Measurements from ENCODE around the gene TEP1.

DNA sequence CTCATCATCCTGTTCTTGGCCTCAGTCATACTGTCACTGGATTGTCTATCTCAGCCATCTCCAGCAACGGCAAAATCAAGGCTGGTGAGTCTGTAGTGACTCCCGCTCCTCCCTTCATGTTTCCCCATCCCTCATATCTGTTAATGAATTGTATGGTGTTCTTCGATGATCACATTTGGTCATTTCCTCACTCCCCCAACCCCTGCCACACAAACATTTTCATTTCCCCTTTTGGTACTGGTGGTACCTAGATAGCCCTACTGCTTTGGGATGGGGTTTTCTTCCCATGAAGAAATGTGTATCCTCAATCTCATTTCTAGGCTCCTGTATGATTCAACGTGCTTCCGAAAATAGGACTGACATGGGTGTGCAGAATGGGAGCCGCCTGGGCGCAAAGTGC lies 25.4 kb upstream of the TEP1 start:
- no peak for TF ChIP-seq POLR2A (IDR thresholded peaks at IDR 0.05)
- TF ChIP-seq, protein P1, sequence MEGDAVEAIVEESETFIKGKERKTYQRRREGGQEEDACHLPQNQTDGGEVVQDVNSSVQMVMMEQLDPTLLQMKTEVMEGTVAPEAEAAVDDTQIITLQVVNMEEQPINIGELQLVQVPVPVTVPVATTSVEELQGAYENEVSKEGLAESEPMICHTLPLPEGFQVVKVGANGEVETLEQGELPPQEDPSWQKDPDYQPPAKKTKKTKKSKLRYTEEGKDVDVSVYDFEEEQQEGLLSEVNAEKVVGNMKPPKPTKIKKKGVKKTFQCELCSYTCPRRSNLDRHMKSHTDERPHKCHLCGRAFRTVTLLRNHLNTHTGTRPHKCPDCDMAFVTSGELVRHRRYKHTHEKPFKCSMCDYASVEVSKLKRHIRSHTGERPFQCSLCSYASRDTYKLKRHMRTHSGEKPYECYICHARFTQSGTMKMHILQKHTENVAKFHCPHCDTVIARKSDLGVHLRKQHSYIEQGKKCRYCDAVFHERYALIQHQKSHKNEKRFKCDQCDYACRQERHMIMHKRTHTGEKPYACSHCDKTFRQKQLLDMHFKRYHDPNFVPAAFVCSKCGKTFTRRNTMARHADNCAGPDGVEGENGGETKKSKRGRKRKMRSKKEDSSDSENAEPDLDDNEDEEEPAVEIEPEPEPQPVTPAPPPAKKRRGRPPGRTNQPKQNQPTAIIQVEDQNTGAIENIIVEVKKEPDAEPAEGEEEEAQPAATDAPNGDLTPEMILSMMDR (IDR thresholded peaks at IDR 0.05): no peak
